ENCODE data around the gene ZNF518A.

- TF ChIP-seq CTCF (IDR thresholded peaks at IDR 0.05) (no peak), POLR2A (IDR thresholded peaks at IDR 0.05) (no peak)
These were observed 17.6 kb upstream of the ZNF518A start for GRCh38 chr10:96112531-96112930.

Measured in right lobe of liver (tissue), 4 donors.